Raji (cell line): ENCODE results near the gene CNDP1.

Experiments used
- POLR2A ChIP-seq: IDR thresholded peaks from 2 replicates; pipeline ENCODE4 v1.6.1; 2011; ENCODE audit warnings: low read depth, low read length, control low read depth; ENCODE audit not compliant: insufficient read depth

The CNDP1 gene

GRCh38 chr18:74546751-74547530, 12.6 kb downstream of the CNDP1 start:
- TF ChIP-seq POLR2A: no peak

- TF ChIP-seq POLR2A: no peak
These were observed 13.6 kb downstream of the CNDP1 start for GRCh38 chr18:74547860-74548259.

- no peak for TF ChIP-seq POLR2A
These were observed 15.3 kb downstream of the CNDP1 start for GRCh38 chr18:74549591-74550104.

- no peak for TF ChIP-seq POLR2A
These were observed 16.6 kb downstream of the CNDP1 start for GRCh38 chr18:74550886-74551285.

- TF ChIP-seq POLR2A: no peak
These were observed 17.2 kb downstream of the CNDP1 start for GRCh38 chr18:74551452-74551851.

GRCh38 chr18:74551936-74552555, 17.7 kb downstream of the CNDP1 start:
- TF ChIP-seq POLR2A: no peak

GRCh38 chr18:74556126-74556525, 21.8 kb downstream of the CNDP1 start:
- TF ChIP-seq POLR2A: no peak

GRCh38 chr18:74558096-74558495, 23.8 kb downstream of the CNDP1 start:
- TF ChIP-seq POLR2A: no peak

- no peak for TF ChIP-seq POLR2A
These were observed 27.9 kb downstream of the CNDP1 start for GRCh38 chr18:74562131-74562730.

- TF ChIP-seq POLR2A: no peak
These were observed 28.5 kb downstream of the CNDP1 start for GRCh38 chr18:74562775-74563174.

GRCh38 chr18:74563999-74564398, 29.7 kb downstream of the CNDP1 start:
- no peak for TF ChIP-seq POLR2A

- TF ChIP-seq POLR2A: no peak
These were observed 33.5 kb downstream of the CNDP1 start for GRCh38 chr18:74567822-74568221.

GRCh38 chr18:74569401-74569800, 35.1 kb downstream of the CNDP1 start:
- no peak for TF ChIP-seq POLR2A

- TF ChIP-seq POLR2A: no peak
These were observed 36.0 kb downstream of the CNDP1 start for GRCh38 chr18:74570266-74570665.

GRCh38 chr18:74571895-74572680, 37.8 kb downstream of the CNDP1 start:
- TF ChIP-seq POLR2A: no peak
